HG03103 (cell line): ENCODE results near the gene HOXB4.

Experiments
- ATAC-seq: cut with Tn5 transposase; IDR thresholded peaks from one replicate; pipeline ENCODE4 v1.9.1; 2021; ENCODE audit warnings: low read depth; ENCODE audit not compliant: unreplicated experiment

Gene HOXB4

DNA sequence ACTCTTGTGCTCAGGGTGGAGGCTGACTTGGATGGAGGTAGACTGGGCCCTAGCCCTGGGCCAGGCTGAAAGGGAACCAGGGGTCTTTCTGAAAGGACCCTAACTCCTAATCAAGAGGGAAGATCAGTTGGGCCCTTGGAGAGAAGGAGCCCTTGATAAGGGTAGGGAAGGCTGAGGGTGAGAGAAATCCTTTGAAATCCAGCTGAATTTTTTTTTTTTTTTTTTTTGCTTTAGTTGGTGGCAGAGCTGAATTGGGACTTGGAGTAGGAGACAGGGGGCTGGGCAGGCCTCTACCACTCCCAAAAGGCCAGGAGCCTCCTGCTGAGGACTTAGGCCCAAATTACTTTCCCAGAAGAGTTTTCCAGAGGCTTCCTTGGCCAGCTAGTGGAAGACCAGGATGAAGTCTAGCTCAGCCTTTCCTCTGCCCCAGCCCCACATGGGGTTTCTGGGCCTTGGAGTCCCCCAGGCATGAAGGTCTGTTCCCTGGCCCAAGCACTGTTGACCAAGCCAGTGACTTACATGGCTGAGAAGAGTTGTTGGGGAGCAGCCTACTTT lies 12.5 kb upstream of the HOXB4 start:
- ATAC-seq = no peak

DNA sequence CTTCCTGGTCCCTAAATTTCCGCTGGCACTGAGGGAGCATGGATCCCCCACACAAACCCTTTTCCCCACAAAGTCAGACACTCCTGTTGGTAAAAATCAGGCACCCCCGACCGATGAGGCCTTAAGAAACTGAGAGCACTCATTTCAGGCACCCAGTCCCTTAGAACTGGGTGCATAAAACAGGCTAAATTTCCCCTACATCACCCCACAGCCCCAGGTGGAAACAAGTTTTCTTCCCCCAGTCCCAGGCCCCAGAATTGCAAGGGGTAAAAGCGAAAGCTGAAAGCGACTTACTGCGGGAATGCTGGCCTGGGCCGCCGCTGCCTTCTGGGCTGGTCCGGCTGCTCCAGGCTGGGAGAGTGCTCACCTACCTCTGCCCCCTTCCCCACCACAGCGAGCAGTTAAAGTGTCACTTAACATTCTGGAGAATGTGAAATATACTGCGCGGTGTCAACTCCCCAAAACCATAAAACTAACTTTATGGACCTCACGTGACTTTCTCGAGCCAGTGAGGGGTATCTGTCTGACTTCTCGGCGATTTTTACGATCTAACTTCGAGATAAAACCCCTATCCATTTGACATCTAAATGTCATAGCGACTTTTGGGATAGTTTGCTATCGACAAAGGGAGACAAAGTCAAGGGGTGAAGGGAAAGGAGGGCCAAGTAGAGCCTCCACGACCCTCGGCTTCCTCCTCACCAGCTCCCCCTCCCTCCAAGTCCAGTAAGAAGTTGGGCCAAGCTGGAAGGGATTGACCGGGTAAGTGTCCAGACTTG lies 11.9 kb upstream of the HOXB4 start, which contains the start of gene HOXB3:
TSS of gene HOXB3 (minus strand) at position 411 of the 776 bp plus-strand sequence. CDS start 37,767 bp downstream, outside the sequence.
- ATAC-seq = no peak

GRCh38 chr17:48589060-48589830 lies 11.1 kb upstream of the HOXB4 start:
- ATAC-seq = no peak

DNA sequence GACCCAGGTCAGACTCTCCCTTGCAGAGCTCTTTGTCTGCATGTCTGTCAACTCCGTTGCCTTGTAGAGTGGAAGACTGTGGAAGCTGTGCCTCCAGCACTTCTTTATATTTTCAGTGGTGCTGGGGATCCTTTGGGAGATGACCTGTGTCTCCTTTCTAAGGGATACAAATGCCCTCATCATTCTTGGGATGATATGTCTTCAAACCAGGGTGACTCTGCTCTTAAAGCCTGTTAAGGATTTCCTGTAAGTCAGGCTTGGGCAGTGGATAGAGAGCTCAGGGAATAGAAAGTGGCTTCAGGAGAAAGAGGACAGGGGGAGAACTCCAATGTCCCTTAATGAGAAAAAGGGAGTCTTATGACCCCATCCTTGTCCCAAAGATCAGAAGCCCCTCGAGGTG lies 10.4 kb upstream of the HOXB4 start:
- no peak for ATAC-seq

DNA sequence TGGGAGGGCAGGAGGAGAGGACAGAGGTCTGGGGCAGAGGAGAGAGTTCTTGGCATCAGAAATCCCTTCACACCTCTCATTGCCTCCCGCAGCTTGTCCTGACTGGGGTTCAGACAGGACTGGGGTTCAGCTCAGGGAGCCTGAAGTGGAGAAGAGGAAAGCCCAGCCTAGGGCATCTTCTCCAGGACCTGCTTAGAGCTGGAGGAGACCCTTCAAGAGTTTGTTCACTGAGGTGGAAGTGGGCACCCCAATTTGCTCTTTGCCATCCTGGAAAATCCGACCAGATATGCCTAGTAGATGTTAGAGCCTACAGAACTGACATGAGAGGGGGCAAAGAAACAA lies 9.9 kb upstream of the HOXB4 start:
- no peak for ATAC-seq

- ATAC-seq = no peak
Measured at GRCh38 chr17:48587276-48588073, 9.3 kb upstream of the HOXB4 start.

GRCh38 chr17:48586355-48587258 lies 8.5 kb upstream of the HOXB4 start:
- ATAC-seq = no peak

- no peak for ATAC-seq
Measured at GRCh38 chr17:48584223-48584741, 6.1 kb upstream of the HOXB4 start.

DNA sequence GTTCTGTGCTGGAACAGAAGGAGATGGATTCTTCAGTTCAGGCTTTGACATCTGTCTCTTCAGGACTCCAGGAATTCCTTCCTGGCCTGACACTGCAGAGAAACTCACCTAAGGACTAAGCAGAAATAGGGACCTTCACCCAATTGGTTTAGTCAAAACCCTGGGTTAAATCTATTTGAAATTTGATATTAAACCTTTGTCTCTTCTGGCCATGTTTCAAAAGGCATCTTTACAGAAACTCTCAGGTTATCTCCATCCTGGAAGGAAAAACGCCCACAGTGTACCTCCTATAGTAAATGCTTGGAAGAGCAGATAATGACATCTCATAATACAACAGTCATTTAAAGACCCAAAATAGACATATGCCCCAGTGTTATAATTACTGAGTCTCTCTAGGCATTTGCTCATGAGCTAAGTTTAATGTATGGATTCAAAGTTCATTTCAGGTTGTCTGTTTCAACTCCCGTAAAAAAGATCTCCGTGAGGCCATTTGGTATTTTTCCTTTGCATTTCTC lies 5.6 kb upstream of the HOXB4 start:
- no peak for ATAC-seq

- ATAC-seq = no peak
Measured at GRCh38 chr17:48582750-48583069, 4.6 kb upstream of the HOXB4 start.

DNA sequence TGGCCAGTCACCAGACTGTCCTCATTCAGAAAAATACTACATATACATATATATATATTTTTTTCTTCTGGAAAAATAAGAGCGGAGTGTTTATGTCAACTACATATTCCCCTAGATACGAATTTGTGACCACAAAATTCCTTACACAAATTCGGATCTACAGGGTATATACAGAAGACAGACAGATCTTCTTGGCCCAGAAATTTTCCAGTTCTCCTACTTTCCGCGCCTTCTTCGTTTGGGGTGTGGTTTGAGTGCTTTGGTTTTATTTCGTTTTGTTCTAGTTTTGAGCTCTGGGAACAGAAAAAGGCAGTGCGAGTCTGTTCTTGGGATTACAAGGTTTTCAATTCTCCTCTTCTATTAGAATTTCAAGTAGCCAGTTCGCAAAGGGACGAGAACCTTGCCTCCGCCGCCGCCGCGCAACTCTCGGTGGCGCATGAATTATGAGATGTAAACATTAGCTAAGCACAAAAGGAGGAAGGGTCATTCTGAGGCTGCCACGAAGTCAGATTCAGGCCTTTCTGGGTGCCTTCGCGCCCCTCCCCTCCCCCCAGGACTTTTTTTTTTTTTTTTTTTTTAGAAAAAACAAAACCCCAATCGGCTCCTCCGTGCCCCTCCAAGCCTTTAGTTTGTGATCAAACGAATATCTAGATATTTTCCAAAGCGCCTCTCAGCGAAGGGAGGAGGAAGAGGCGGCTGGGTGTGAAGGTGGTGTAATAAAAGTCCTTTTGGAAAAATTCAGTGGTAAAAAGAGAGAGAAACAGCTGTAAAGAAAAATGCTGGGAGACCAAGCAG lies 1.8 kb upstream of the HOXB4 start:
- no peak for ATAC-seq

DNA sequence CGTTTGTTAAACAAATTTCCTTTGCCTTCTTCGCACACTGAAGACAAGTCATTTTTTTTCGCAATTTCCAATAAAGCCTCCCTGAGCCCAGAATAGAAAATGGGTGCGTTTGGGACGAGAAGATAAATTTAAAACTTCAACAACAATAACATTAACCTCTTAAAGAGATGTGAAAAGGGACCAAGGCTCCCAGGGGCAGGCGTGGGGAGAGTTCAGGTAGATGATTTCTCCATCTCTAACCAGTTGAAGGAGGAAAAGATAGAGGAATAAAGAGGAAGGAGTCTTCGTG lies 1.3 kb upstream of the HOXB4 start:
- ATAC-seq = no peak

- no peak for ATAC-seq
Measured at GRCh38 chr17:48578616-48579470, 693 bp upstream of the HOXB4 start.

DNA sequence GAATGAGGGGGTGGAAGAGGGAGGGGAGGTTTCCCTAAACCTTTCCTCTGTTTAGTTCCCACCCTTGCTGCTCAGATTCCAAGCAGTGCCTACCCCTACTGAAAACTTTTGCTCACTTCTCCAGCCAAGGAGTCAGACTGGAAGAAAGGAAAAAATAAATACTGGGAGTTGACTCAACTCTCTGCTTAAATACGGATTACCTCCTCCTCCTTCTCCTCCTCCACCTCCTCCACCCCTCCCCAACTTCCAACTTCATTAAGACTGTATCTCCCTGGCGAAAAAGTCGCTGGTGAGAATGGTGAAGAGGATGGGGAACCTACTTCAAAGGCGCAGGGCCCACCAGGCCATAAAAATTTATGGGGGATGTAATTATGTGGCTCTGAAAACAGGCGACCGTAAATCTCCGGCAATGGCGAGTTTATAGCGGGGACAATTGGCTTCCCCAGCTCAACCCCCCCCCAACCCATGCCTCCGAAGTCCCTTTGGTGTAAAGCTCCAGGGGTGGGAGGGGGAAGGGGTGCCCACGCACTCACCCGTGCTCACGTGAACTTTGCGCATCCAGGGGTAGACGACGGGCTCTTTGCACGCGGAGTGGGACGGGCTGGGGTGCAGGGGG lies 712 bp downstream of the HOXB4 start:
- ATAC-seq = no peak

- ATAC-seq = no peak
Measured at GRCh38 chr17:48576479-48577309, 1.5 kb downstream of the HOXB4 start.

DNA sequence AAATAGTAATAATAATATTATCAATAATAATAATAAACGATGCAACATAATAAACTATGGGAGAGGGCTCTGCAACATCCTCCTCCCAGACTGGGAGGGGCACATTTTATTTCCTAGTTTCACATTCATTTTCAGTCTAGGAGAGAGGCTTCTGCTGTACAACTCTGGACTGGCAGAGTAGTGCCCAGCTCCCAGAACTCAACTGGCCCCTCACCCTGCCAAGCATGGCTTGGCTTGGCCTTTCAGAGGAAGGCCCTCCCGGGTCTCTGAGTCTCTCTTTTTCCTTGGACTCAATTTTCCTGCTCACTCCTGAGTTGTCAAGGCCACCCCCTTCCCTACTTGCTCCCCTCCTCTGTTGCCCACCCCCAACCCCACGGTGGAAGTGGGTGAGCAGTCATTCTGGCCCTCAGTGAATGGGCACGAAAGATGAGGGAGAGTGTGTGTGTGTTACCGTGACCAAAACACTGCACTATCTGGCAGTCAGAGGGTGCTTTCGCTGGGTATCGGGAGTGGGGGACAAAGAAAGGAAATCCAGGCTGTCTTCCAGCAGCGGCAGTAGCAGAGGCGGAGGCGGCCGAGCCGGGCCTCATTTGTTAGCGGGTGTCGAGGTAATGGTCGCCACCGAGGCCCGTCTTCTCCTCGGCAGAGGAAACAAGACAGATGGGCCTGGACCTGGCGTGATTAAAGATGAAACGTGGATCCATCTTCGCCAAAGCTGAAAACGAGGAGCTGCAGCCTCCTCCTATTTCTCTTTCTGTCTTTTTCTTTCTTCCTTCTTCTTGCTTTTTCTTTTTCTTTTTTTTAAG lies 2.3 kb downstream of the HOXB4 start:
- no peak for ATAC-seq
